K562 (cell line): ENCODE measurements around the gene CHMP2A. TPM values are rescaled to one million over a fixed set of nuclear protein-coding genes. Genes with fewer than 3 reads are reported as not detected.

ENCODE experiments used
- ASH1L ChIP-seq: fragments of 450-650 bp; IDR thresholded peaks from 2 replicates; pipeline ENCODE4 v1.6.1; 2018; ENCODE audit warnings: borderline replicate concordance, mild to moderate bottlenecking, low read depth; ENCODE audit not compliant: partially characterized antibody
- FOSL1 ChIP-seq: fragments of 200-800 bp; sonication (Bioruptor generic); conservative IDR thresholded peaks from 2 replicates; pipeline ENCODE4 v1.6.1; 2016; ENCODE audit warnings: missing genetic modification characterization, missing compliant biosample characterization
- JUNB ChIP-seq: fragments of 450-650 bp; formaldehyde crosslinking; conservative IDR thresholded peaks from 2 replicates; pipeline ENCODE4 v1.4.0; 2020; ENCODE audit warnings: mild to moderate bottlenecking
- KAT7 ChIP-seq: sonication (generic); formaldehyde crosslinking; IDR thresholded peaks from 2 replicates; pipeline ENCODE4 v1.8.0; 2022; ENCODE audit warnings: missing genetic modification reagents, mild to moderate bottlenecking, borderline replicate concordance
- NFE2L1 ChIP-seq: fragments of 450-650 bp; IDR thresholded peaks from 2 replicates; pipeline ENCODE4 v1.6.1; 2016; ENCODE audit warnings: missing genetic modification characterization, low read depth, mild to moderate bottlenecking, missing compliant biosample characterization, moderate library complexity, borderline replicate concordance
- RUNX1 ChIP-seq: sonication (generic); IDR thresholded peaks from 2 replicates; pipeline ENCODE4 v1.6.1; 2016; ENCODE audit warnings: antibody characterized with exemption, low read depth
- SMARCA5 ChIP-seq: fragments of 450-650 bp; IDR thresholded peaks from 2 replicates; pipeline ENCODE4 v1.6.1; 2016
- TRIM24 ChIP-seq, 2 experiments: fragments of 450-650 bp; IDR thresholded peaks; 2 replicates each; pipeline ENCODE4 v1.6.1; 2016
- ZBTB7A ChIP-seq: IDR thresholded peaks from 2 replicates; pipeline ENCODE4 v1.6.1; 2011; ENCODE audit warnings: low read depth, mild to moderate bottlenecking, low read length, moderate library complexity, borderline replicate concordance; ENCODE audit not compliant: control insufficient read depth
- ZC3H11A ChIP-seq: IDR thresholded peaks from 2 replicates; pipeline ENCODE4 v1.6.1; 2012; ENCODE audit warnings: low read depth, low read length, improper control_type of control experiment
- ZNF121 ChIP-seq: sonication (generic); formaldehyde crosslinking; conservative IDR thresholded peaks from 2 replicates; pipeline ENCODE4 v1.8.0; 2022; ENCODE audit warnings: missing genetic modification reagents
- ZNF23 ChIP-seq: fragments of 250-450 bp; sonication (Bioruptor Pico); IDR thresholded peaks from 2 replicates; pipeline ENCODE4 v1.4.0; 2020; ENCODE audit warnings: mild to moderate bottlenecking
- ZNF778 ChIP-seq: fragments of 450-650 bp; formaldehyde crosslinking; IDR thresholded peaks from 2 replicates; pipeline ENCODE4 v1.4.0; 2020; ENCODE audit warnings: mild to moderate bottlenecking, moderate library complexity
- polyA plus RNA-seq, 8 experiments: library from polyadenylated mRNA; depleted of rRNA in 4 of 8; stranded (reverse) in 5 of 8; unstranded in 3 of 8; fragments of >200 nt; fragmentation: Nextera tagmentation in 2 of 8; fragmentation: Illumina TruSeq in 1 of 8; extraction: Ambion mirVana in 2 of 8; extraction: Trizol in 1 of 8; gene quantifications; 2 replicates each; pipeline versions ENCODE4 v1.2.1 to v1.2.3, GENCODE V29; 2011 to 2014; ENCODE audit warnings: inconsistent platforms in 1 of 8, missing spikeins in 1 of 8
- total RNA-seq, 7 experiments: library from RNA; depleted of rRNA in 6 of 7; stranded (reverse); fragments of >200 nt in 6 of 7; fragmentation: Illumina TruSeq in 2 of 7; extraction: Trizol in 2 of 7; gene quantifications; 2 replicates each; pipeline versions ENCODE4 v1.2.1 to v1.2.3, GENCODE V29; 2011 to 2021; ENCODE audit warnings: low replicate concordance in 1 of 7
- TF ChIP-seq, protein P1 (sequence below): fragments of 250-450 bp; sonication (Bioruptor Pico); IDR thresholded peaks from 2 replicates; pipeline ENCODE4 v1.8.0; 2022; ENCODE audit warnings: moderate library complexity, mild to moderate bottlenecking, inconsistent platforms
- TF ChIP-seq, protein P2 (sequence below): fragments of 450-650 bp; IDR thresholded peaks from 2 replicates; pipeline ENCODE4 v1.6.1; 2014; ENCODE audit warnings: low read depth, mild to moderate bottlenecking, moderate library complexity, borderline replicate concordance
- TF ChIP-seq, protein P3 (sequence below): fragments of 250-450 bp; sonication (Bioruptor Pico); IDR thresholded peaks from 2 replicates; pipeline ENCODE4 v1.4.0; 2020; ENCODE audit warnings: mild to moderate bottlenecking, moderate library complexity, borderline replicate concordance
- TF ChIP-seq, protein P4 (sequence below), 2 experiments: fragments of 450-650 bp; conservative IDR thresholded peaks; 2 replicates each; pipeline ENCODE4 v1.6.1; 2017; ENCODE audit warnings: mild to moderate bottlenecking in 2 of 2, moderate library complexity in 2 of 2
- TF ChIP-seq, protein P5 (sequence below): fragments of 250-450 bp; sonication (Bioruptor Pico); IDR thresholded peaks from 2 replicates; pipeline ENCODE4 v1.5.0; 2021
- TF ChIP-seq, protein P6 (sequence below), 2 experiments: fragments of 450-650 bp in 1 of 2; sonication (generic) in 1 of 2; formaldehyde crosslinking; conservative IDR thresholded peaks; 2 replicates each; pipeline versions ENCODE4 v1.4.0 to v1.8.1; 2020 to 2022; ENCODE audit warnings: mild to moderate bottlenecking in 1 of 2, missing genetic modification reagents in 1 of 2

The CHMP2A gene
- total and polyA plus RNA-seq, 9 of the 15 experiments (the other 6 are each of a cell fraction or from before 2014, with no cell fraction given): 57.6 to 159 (median 87.2) TPM

DNA sequence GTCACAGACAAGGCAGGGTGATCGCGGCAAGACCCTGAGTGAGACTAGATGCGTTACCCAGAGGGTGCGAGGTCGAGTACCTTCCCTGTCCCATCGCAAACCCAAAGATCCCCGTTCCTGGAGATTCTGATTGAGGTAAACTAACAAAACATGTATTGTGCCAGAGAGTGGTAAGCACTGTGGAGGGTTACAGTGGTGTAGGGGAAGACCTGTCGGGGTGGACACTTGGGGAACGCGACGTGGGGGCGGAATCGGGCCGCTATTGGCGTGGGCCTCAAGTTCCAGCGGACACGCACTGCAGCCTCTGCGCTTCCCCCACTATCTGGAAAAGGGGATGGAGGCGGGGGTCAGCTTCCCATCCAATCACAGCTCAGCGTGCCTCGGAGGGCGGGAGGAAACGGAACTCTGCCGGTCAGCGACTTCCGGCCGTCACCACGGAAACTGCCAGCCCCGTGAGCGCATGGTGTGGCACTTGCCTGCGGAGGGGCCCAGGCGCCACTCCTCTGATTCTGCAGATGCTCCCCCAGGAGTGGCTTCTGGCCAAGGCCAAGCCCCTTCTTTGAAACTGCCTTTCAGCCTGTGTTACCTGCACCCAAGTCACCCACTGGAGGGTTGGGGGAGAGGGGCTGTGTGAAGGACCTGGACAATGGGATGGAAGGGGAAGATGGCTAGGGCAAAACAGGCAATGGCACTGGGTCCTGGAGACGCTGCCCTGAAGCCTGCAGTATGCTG is 4.5 kb upstream of the CHMP2A start (continued):
- TF ChIP-seq NFE2L1 (tag) (no peak), JUNB (CRISPR knock-in tag) (no peak), ASH1L (no peak), TRIM24 (IDR thresholded peaks at IDR 0.05) (peak in 1 of 2 experiments; percentile 70; a peak in 2 of 4 replicates), ZBTB7A (peak; percentile 50; the same call in 1 of the 2 replicates), KAT7 (CRISPR knock-in tag) (no peak; the same call in 1 of the 2 replicates), FOSL1 (no peak; the same call in 1 of the 2 replicates), SMARCA5 (0 out of 2 replicates have a peak, but pooled peaks have one; percentile 16), RUNX1 (no peak), ZNF121 (no peak; the same call in 1 of the 2 replicates), ZNF23 (CRISPR knock-in tag) (no peak), ZNF778 (no peak), ZC3H11A (no peak)
- TF ChIP-seq, protein P1, sequence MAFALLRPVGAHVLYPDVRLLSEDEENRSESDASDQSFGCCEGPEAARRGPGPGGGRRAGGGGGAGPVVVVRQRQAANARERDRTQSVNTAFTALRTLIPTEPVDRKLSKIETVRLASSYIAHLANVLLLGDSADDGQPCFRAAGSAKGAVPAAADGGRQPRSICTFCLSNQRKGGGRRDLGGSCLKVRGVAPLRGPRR (CRISPR knock-in tag): no peak
- TF ChIP-seq, protein P2, sequence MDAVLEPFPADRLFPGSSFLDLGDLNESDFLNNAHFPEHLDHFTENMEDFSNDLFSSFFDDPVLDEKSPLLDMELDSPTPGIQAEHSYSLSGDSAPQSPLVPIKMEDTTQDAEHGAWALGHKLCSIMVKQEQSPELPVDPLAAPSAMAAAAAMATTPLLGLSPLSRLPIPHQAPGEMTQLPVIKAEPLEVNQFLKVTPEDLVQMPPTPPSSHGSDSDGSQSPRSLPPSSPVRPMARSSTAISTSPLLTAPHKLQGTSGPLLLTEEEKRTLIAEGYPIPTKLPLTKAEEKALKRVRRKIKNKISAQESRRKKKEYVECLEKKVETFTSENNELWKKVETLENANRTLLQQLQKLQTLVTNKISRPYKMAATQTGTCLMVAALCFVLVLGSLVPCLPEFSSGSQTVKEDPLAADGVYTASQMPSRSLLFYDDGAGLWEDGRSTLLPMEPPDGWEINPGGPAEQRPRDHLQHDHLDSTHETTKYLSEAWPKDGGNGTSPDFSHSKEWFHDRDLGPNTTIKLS: peak; percentile 73; the same call in 1 of the 2 replicates
- TF ChIP-seq, protein P3, sequence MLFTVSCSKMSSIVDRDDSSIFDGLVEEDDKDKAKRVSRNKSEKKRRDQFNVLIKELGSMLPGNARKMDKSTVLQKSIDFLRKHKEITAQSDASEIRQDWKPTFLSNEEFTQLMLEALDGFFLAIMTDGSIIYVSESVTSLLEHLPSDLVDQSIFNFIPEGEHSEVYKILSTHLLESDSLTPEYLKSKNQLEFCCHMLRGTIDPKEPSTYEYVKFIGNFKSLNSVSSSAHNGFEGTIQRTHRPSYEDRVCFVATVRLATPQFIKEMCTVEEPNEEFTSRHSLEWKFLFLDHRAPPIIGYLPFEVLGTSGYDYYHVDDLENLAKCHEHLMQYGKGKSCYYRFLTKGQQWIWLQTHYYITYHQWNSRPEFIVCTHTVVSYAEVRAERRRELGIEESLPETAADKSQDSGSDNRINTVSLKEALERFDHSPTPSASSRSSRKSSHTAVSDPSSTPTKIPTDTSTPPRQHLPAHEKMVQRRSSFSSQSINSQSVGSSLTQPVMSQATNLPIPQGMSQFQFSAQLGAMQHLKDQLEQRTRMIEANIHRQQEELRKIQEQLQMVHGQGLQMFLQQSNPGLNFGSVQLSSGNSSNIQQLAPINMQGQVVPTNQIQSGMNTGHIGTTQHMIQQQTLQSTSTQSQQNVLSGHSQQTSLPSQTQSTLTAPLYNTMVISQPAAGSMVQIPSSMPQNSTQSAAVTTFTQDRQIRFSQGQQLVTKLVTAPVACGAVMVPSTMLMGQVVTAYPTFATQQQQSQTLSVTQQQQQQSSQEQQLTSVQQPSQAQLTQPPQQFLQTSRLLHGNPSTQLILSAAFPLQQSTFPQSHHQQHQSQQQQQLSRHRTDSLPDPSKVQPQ (CRISPR knock-in tag): no peak
- TF ChIP-seq, protein P4, sequence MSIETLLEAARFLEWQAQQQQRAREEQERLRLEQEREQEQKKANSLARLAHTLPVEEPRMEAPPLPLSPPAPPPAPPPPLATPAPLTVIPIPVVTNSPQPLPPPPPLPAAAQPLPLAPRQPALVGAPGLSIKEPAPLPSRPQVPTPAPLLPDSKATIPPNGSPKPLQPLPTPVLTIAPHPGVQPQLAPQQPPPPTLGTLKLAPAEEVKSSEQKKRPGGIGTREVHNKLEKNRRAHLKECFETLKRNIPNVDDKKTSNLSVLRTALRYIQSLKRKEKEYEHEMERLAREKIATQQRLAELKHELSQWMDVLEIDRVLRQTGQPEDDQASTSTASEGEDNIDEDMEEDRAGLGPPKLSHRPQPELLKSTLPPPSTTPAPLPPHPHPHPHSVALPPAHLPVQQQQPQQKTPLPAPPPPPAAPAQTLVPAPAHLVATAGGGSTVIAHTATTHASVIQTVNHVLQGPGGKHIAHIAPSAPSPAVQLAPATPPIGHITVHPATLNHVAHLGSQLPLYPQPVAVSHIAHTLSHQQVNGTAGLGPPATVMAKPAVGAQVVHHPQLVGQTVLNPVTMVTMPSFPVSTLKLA (conservative IDR thresholded peaks at IDR 0.05): peak; percentile 86 to 93
- TF ChIP-seq, protein P5, sequence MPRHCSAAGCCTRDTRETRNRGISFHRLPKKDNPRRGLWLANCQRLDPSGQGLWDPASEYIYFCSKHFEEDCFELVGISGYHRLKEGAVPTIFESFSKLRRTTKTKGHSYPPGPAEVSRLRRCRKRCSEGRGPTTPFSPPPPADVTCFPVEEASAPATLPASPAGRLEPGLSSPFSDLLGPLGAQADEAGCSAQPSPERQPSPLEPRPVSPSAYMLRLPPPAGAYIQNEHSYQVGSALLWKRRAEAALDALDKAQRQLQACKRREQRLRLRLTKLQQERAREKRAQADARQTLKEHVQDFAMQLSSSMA (CRISPR knock-in tag): peak; percentile 68; the same call in 1 of the 2 replicates
- TF ChIP-seq, protein P6, sequence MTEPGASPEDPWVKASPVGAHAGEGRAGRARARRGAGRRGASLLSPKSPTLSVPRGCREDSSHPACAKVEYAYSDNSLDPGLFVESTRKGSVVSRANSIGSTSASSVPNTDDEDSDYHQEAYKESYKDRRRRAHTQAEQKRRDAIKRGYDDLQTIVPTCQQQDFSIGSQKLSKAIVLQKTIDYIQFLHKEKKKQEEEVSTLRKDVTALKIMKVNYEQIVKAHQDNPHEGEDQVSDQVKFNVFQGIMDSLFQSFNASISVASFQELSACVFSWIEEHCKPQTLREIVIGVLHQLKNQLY (CRISPR knock-in tag; conservative IDR thresholded peaks at IDR 0.05): no peak
